Neuronal stem cell (in vitro differentiated cells): ENCODE measurements around the gene ADARB1.
"Not testable (repeated sequence)": the region's sequence is repeated elsewhere in the genome, so short reads cannot be mapped to it uniquely, and the experiment has no call there.

ENCODE experiments used
- DNase-seq: peaks from one replicate; pipeline ENCODE4 v3.0.0-alpha.2; 2013; ENCODE audit warnings: low spot score
- H2AFZ ChIP-seq: one replicate; pipeline ENCODE4 v1.6.1; 2013; ENCODE audit warnings: mild to moderate bottlenecking, low read length, inconsistent platforms
- H2AK5ac ChIP-seq: 2 replicates; pipeline ENCODE4 v1.6.1; 2013; ENCODE audit warnings: low read depth, mild to moderate bottlenecking, inconsistent platforms, low read length, moderate library complexity, mixed read lengths
- H2BK120ac ChIP-seq: 2 replicates; pipeline ENCODE4 v1.6.1; 2013; ENCODE audit warnings: low read depth, mild to moderate bottlenecking, inconsistent platforms, low read length, moderate library complexity, mixed read lengths
- H2BK12ac ChIP-seq: one replicate; pipeline ENCODE4 v1.6.1; 2013; ENCODE audit warnings: low read length, inconsistent platforms
- H2BK15ac ChIP-seq: 2 replicates; pipeline ENCODE4 v1.6.1; 2013; ENCODE audit warnings: mild to moderate bottlenecking, low read length, inconsistent platforms, mixed read lengths
- H2BK5ac ChIP-seq: one replicate; pipeline ENCODE4 v1.6.1; 2013; ENCODE audit warnings: inconsistent platforms, mild to moderate bottlenecking, low read length, moderate library complexity
- H3K14ac ChIP-seq: one replicate; pipeline ENCODE4 v1.6.1; 2013; ENCODE audit warnings: low read length, inconsistent platforms
- H3K18ac ChIP-seq: 2 replicates; pipeline ENCODE4 v1.6.1; 2013; ENCODE audit warnings: low read length, inconsistent platforms
- H3K23ac ChIP-seq: 2 replicates; pipeline ENCODE4 v1.6.1; 2013; ENCODE audit warnings: low read depth, mild to moderate bottlenecking, mixed read lengths, low read length, inconsistent platforms; ENCODE audit not compliant: poor library complexity
- H3K27ac ChIP-seq: replicated peaks from 3 replicates; pipeline ENCODE4 v1.5.1; 2013; ENCODE audit warnings: low read length, inconsistent platforms
- H3K27me3 ChIP-seq, 3 experiments: 2 replicates each; pipeline ENCODE4 v1.6.1; 2013; ENCODE audit warnings: low read length in 3 of 3, mild to moderate bottlenecking in 2 of 3, inconsistent platforms in 1 of 3, low read depth in 1 of 3, mixed read lengths in 1 of 3, moderate library complexity in 1 of 3; ENCODE audit not compliant: control insufficient read depth in 3 of 3, insufficient read depth in 3 of 3
- H3K36me3 ChIP-seq, 2 donors: replicated peaks in 1 of 2; 2 replicates each; pipeline ENCODE4 v1.6.1; 2013; ENCODE audit warnings: low read length in 2 of 2; ENCODE audit not compliant: control insufficient read depth in 2 of 2, insufficient read depth in 2 of 2
- H3K4ac ChIP-seq: 2 replicates; pipeline ENCODE4 v1.6.1; 2013; ENCODE audit warnings: inconsistent platforms, mild to moderate bottlenecking, low read length, moderate library complexity
- H3K4me1 ChIP-seq, 2 donors: 1 replicate in 1 of 2; 2 replicates in 1 of 2; pipeline ENCODE4 v1.6.1; 2013; ENCODE audit warnings: low read length in 2 of 2, low read depth in 1 of 2; ENCODE audit not compliant: control insufficient read depth in 2 of 2, insufficient read depth in 1 of 2
- H3K4me2 ChIP-seq: one replicate; pipeline ENCODE4 v1.6.1; 2013; ENCODE audit warnings: mild to moderate bottlenecking, low read length, inconsistent platforms; ENCODE audit not compliant: insufficient read depth, poor library complexity, severe bottlenecking
- H3K4me3 ChIP-seq, 2 donors: 2 replicates each; pipeline ENCODE4 v1.5.1; 2013; ENCODE audit warnings: low read length in 2 of 2, mild to moderate bottlenecking in 2 of 2, inconsistent platforms in 1 of 2, moderate library complexity in 1 of 2
- H3K79me1 ChIP-seq: one replicate; pipeline ENCODE4 v1.6.1; 2013; ENCODE audit warnings: low read depth, mild to moderate bottlenecking, inconsistent platforms, low read length, moderate library complexity
- H3K9ac ChIP-seq: one replicate; pipeline ENCODE4 v1.6.1; 2013; ENCODE audit warnings: mild to moderate bottlenecking, low read depth, low read length, inconsistent platforms; ENCODE audit not compliant: poor library complexity
- H3K9me3 ChIP-seq, 2 donors: replicated peaks in 1 of 2; 2 replicates each; pipeline versions ENCODE3 to v1.6.1; 2013; ENCODE audit warnings: low read length in 2 of 2, mild to moderate bottlenecking in 2 of 2, inconsistent platforms in 1 of 2, low read depth in 1 of 2, mixed read lengths in 1 of 2, moderate library complexity in 1 of 2; ENCODE audit not compliant: control insufficient read depth in 2 of 2, insufficient read depth in 1 of 2
- H4K8ac ChIP-seq: one replicate; pipeline ENCODE4 v1.6.1; 2013; ENCODE audit warnings: low read depth, mild to moderate bottlenecking, inconsistent platforms, low read length, moderate library complexity
- H4K91ac ChIP-seq: one replicate; pipeline ENCODE4 v1.6.1; 2013; ENCODE audit warnings: low read length, low read depth, mild to moderate bottlenecking, inconsistent platforms; ENCODE audit not compliant: poor library complexity
- WGBS, 2 donors: extraction: QIAGEN DNeasy Blood & Tissue Kit; methylation state at CpG; one replicate each; pipeline ENCODE4 v1.1.7; 2013; ENCODE audit warnings: missing lambda C conversion rate in 2 of 2, mixed read lengths in 1 of 2; ENCODE audit not compliant: insufficient read length in 2 of 2, insufficient replicate concordance in 1 of 2; ENCODE audit errors: extremely low coverage in 2 of 2; 5-methylcytosine and 5-hydroxymethylcytosine counted together

Gene ADARB1

GRCh38 chr21:45145146-45145545 lies 70.8 kb downstream of the ADARB1 start:
- Histone ChIP-seq H3K27me3 (no peaks in the 10 kb centered on the region), H3K4me2 (no peak overlapping the region), H3K4ac (no peak overlapping the region), H4K8ac (no peak overlapping the region), H3K14ac (no peak overlapping the region), H3K4me1 (peaks cover 0 to 2% of the 10 kb centered on the region in 2 donors), H3K23ac (no peak overlapping the region), H4K91ac (no peak overlapping the region), H3K18ac (no peak overlapping the region), H3K79me1 (no peaks in the 10 kb centered on the region), H2AFZ (no peak overlapping the region), H3K9me3 (no peaks in the 10 kb centered on the region), H3K27ac (no peak overlapping the region), H3K9ac (no peak overlapping the region), H3K4me3 (no peak overlapping the region), H2BK15ac (no peak overlapping the region), H2AK5ac (no peak overlapping the region), H2BK5ac (no peak overlapping the region), H3K36me3 (no peaks in the 10 kb centered on the region), H2BK120ac (no peak overlapping the region), H2BK12ac (no peak overlapping the region)
- no CpG with 5 or more reads among the region's 9 CpGs for WGBS, 2 donors
- DNase-seq = no peak

GRCh38 chr21:45145846-45146245 lies 71.5 kb downstream of the ADARB1 start:
- H3K36me3 ChIP-seq, H3K4me2 ChIP-seq, H2BK12ac ChIP-seq, H3K27ac ChIP-seq, H3K9ac ChIP-seq, H2AFZ ChIP-seq, H4K8ac ChIP-seq, H2BK120ac ChIP-seq, H3K4me1 ChIP-seq, H3K4ac ChIP-seq, H2BK15ac ChIP-seq, H3K9me3 ChIP-seq, DNase-seq, H3K79me1 ChIP-seq, H4K91ac ChIP-seq, H3K4me3 ChIP-seq, H3K18ac ChIP-seq, H2AK5ac ChIP-seq, H2BK5ac ChIP-seq, H3K27me3 ChIP-seq, H3K14ac ChIP-seq: not testable (repeated sequence)
- no CpG with 5 or more reads among the region's 17 CpGs for whole genome bisulfite sequencing, 2 donors
- peak overlapping the region; percentile 6 for H3K23ac ChIP-seq

GRCh38 chr21:45146306-45146705 lies 71.9 kb downstream of the ADARB1 start:
- no CpG with 5 or more reads among the region's 8 CpGs for WGBS, 2 donors
- Histone ChIP-seq H3K27me3 (no peaks in the 10 kb centered on the region), H2BK5ac (no peak overlapping the region)

GRCh38 chr21:45146801-45147200 lies 72.4 kb downstream of the ADARB1 start:
- no peak overlapping the region for H3K18ac ChIP-seq
- H2BK5ac ChIP-seq = no peak overlapping the region
- H3K27me3 ChIP-seq = no peaks in the 10 kb centered on the region
- no peak overlapping the region for H3K9ac ChIP-seq
- no peak overlapping the region for H2AFZ ChIP-seq
- no peak overlapping the region for H3K27ac ChIP-seq
- no peak overlapping the region for H3K14ac ChIP-seq
- no peak overlapping the region for H2BK15ac ChIP-seq
- no peak for DNase-seq
- H4K8ac ChIP-seq = no peak overlapping the region
- H3K36me3 ChIP-seq = no peaks in the 10 kb centered on the region
- no peaks in the 10 kb centered on the region for H3K79me1 ChIP-seq
- peaks cover 10 to 15% of the 10 kb centered on the region in 2 donors for H3K4me1 ChIP-seq
- no peak overlapping the region for H3K4ac ChIP-seq
- H3K4me3 ChIP-seq = no peak overlapping the region
- H2BK12ac ChIP-seq = no peak overlapping the region
- WGBS, 2 donors = no CpG with 5 or more reads among the region's 2 CpGs
- no peak overlapping the region for H4K91ac ChIP-seq
- no peak overlapping the region for H2BK120ac ChIP-seq
- no peak overlapping the region for H3K23ac ChIP-seq
- H3K4me2 ChIP-seq = no peak overlapping the region
- H2AK5ac ChIP-seq = no peak overlapping the region
- H3K9me3 ChIP-seq = no peaks in the 10 kb centered on the region

More at GRCh38 chr21:45146306-45146705, 71.9 kb downstream of the ADARB1 start:
- H3K27ac ChIP-seq = no peak overlapping the region
- no peak overlapping the region for H3K14ac ChIP-seq
- H3K4me2 ChIP-seq = no peak overlapping the region
- no peak overlapping the region for H3K9ac ChIP-seq
- H4K8ac ChIP-seq = no peak overlapping the region
- H3K36me3 ChIP-seq = no peaks in the 10 kb centered on the region
- no peak overlapping the region for H4K91ac ChIP-seq
- no peak overlapping the region for H2BK12ac ChIP-seq
- no peaks in the 10 kb centered on the region for H3K79me1 ChIP-seq
- no peak overlapping the region for H3K4me3 ChIP-seq
- no peak overlapping the region for H2BK120ac ChIP-seq
- no peak for DNase-seq
- H2AK5ac ChIP-seq = no peak overlapping the region
- no peak overlapping the region for H3K23ac ChIP-seq
- no peak overlapping the region for H2AFZ ChIP-seq
- H3K4me1 ChIP-seq = peaks cover 6 to 10% of the 10 kb centered on the region in 2 donors
- no peak overlapping the region for H2BK15ac ChIP-seq
- H3K9me3 ChIP-seq = no peaks in the 10 kb centered on the region
- no peak overlapping the region for H3K18ac ChIP-seq
- H3K4ac ChIP-seq = no peak overlapping the region
